ENCODE measurements around the gene ISY1.
"Not testable (repeated sequence)": the region's sequence is repeated elsewhere in the genome, so short reads cannot be mapped to it uniquely, and the experiment has no call there.

ISY1 gene

DNA sequence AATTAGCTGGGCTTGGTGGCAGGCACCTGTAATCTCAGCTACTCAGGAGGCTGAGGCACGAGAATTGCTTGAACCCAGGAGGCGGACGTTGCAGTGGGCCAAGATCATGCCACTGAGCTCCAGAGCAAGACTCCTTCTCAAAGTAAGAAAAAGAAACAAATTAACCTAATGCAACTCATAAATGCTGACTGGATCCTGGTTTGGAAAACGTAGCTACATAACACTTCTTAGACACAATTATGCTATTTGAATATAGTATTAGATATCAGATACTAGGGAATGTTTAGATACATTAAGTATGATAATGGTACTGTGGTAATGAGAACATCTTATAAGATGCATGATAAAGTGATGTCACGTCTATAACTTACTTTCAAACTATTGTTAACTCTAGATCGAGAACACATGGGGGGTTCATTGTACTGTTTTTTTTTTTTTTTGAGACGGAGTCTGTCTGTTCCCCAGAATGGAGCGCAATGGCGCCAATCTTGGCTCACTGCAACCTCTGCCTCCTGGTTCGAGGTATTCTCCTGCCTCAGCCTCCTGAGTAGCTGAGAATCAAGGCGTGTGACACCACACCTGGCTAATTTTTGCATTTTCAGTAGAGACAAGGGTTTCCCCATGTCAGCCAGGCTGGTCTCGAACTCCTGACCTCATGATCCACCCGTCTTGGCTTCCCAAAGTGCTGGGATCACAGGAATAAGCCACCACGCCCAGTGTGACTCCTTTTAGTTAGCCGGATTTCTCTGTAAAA lies 5.9 kb upstream of the ISY1 start:
- DNase-seq (ENCODE audit: low read depth), result no peak

DNA sequence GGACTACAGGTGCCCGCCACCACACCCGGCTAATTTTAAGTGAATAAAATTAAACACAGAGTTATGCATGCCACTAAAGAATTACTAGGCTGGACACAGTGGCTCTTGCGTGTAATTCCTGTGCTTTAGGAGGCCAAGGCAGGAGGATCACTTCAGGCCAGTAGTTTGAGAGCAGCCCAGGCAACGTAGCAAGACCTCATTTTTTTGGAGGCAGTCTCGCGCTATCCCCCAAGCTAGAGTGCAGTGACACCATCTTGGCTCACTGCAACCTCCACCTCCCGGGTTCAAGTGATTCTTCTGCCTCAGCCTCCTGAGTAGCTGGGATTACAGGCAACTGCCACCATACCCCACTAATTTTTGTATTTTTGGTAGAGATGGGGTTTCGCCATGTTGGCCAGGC lies 4.7 kb upstream of the ISY1 start:
- DNase-seq (ENCODE audit: low read depth), result not testable (repeated sequence)

DNA sequence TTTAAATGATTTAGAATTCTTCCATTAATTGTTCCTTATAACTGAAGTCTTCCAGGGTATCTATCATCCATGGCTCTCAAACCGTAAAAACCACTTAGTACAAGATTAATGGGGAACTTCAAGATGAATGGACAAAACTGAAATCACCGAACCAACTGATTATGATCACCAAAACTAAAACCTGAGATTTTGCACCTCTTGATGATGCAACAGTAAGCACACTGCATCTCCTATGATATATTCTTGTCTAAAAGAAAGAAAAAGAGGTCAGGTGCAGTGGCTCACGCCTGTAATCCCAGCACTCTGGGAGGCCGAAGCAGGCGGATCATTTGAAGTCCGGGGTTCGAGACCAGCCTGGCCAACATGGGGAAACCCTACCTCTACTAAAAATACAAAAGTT lies 3.6 kb upstream of the ISY1 start:
- DNase-seq (ENCODE audit: low read depth), result no peak

DNA sequence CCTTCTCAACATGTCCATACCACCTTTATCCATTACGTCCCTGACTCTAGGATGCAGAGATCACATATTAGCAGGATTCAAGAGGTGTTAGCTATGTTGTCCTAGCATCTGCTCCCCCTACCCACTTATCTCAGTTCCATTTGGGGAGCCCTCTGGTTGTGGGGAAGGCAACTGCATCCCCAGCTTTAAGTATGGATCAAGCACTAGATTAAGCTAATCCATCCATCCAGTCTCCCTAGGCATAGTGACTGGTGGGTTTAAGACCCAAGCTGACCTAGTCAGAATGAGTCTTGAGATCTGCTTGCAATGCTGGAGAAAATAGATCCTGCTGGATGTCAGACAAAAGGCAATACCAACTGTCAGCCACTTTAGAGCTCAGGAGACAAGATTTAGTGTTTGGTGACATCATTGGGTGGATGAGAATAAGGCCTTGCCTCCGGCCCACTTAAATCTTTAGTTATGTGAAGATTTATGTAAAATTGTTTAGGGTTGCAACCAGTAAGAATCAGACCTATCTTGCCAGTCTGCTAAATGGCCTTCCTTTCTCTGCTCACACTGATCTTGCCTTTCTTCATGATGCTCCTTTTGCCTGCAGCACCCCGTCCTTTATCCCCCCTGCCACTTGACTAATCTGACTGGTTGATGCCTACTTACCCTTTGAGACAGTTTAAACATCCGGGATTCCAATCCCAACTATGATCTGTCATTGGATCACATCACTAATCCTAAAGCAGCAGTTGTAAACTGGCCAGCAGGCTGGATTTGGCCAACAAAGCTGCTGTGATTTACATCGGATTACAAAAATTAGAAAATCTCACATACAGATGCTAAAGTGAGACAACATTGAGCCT lies 2.1 kb upstream of the ISY1 start:
- DNase-seq (ENCODE audit: low read depth), result no peak

DNA sequence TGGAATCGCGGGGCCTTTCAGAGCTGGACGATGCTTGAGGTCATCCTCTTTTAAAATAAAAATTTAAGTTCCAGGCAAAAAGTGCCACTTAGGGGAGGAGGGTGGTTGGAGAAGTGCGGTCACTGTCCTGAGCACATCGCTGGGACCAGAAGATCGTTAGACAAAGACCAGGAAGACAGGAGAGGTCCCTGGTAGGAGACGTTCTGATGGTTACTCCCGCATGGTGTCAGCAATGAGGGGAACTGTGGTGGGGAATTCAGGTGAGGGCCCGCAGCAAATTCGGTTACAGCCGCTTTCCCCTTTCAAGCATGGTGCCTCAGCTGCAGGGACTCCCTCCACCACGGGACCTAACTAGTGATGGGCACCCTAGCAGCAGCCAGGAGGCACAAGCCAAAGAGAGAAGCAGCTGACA lies 1.0 kb upstream of the ISY1 start:
- no peak for DNase-seq (ENCODE audit: low read depth)

DNA sequence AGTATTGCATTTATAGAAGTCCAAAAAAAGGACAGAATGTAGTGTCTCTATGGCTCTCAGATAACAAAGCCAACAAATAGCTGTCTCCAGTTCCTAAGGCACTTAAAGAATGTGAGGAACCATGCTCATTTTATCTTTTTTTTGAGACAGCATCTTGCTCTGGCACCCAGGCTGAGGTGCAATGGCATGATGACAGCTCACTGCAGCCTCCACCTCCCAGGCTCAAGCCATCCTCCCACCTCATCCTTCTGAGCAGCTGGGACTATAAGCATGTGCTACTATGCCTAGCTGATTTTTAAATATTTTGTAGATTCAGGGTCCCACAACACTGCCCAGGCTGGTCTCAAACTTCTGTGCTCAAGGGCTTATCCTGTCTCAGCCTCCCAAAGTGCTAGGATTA lies 16.1 kb downstream of the ISY1 start:
- DNase-seq (ENCODE audit: low read depth), result no peak

DNA sequence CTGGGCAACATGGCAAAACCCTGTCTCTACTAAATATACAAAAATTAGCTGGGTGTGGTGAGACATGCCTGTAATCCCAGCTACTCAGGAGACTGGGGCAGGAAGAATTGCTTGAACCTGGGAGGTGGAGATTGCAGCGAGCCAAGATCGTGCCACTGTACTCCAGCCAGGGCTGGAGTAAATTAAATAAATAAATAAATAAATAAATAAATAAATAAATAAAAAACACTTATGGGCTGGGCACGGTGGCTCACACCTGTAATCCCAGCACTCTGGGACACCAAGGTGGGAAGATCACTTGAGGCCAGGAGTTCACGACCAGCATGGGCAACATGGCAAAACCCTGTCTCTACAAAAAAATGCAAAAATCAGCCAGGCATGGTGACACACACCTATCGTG lies 19.9 kb downstream of the ISY1 start:
- not testable (repeated sequence) for DNase-seq (ENCODE audit: low read depth)

DNA sequence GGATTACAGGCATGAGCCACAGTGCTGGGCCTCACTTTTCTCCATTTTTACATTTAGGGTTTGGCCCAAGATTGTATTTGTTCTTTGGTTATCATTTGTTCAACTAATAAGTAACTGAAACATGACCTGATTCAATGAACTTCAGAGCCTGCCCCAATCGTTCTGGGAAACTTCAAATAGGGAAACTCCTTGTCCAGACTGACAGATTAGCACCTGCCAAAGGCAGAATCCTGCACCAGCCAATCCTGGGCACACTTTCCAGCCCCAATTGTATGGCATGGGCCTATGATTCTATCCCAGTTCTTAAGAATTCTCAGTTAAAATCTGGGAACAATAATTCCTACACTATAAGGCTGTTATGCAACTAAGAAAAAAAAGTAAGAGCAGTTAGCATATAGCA lies 21.0 kb downstream of the ISY1 start:
- DNase-seq (ENCODE audit: low read depth), result no peak

DNA sequence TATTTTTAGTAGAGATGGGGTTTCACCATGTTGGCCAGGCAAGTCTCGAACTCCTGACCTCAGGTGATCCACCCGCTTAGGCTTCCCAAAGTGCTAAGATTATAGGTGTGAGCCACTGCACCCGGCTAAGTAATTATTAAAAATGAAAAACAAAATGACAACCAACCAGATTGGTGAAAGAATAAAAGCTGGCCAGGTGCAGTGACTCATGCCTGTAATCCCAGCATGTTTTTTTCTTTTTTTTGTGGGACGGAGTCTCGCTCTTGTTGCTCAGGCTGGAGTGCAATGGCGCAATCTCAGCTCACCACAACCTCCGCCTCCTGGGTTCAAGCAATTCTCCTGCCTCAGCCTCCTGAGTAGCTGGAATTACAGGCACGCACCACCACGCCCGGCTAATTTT lies 24.6 kb downstream of the ISY1 start:
- DNase-seq (ENCODE audit: low read depth), result not testable (repeated sequence)

DNA sequence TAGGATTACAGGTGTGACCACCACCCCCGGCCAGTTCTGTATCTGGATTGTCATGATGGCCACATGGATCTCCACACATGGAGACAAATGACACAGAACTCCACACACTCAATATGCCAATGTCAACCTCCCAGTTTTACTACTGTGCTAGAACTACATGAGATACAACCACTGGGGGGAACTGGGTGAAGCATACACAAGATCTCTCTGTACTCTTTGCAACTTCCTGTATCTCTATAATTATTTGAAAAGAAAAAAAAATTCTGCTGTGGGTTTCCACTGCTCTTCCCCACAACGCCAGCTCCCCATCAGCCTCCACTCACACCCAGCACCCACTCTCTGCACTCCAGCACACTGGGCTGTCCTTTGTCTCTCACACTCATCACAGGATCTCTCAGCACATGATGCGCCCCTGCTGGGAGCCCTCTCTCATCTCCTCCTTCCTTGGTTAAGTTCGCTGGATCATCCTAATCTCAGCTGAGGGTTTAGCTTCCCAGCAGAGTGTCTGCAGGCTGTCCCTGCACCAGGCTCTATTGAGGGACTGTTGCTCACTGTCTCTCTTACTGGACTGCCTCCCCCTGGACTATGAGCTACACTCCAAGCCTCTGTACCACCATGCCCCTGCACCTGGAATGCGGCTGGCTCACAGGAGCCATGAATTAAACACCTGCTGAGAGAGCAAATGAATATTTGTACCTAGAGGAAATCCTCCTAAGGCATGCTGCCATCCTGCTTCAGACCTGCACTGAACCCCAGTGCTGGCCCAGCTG lies 28.6 kb downstream of the ISY1 start:
- DNase-seq (ENCODE audit: low read depth), result no peak

DNA sequence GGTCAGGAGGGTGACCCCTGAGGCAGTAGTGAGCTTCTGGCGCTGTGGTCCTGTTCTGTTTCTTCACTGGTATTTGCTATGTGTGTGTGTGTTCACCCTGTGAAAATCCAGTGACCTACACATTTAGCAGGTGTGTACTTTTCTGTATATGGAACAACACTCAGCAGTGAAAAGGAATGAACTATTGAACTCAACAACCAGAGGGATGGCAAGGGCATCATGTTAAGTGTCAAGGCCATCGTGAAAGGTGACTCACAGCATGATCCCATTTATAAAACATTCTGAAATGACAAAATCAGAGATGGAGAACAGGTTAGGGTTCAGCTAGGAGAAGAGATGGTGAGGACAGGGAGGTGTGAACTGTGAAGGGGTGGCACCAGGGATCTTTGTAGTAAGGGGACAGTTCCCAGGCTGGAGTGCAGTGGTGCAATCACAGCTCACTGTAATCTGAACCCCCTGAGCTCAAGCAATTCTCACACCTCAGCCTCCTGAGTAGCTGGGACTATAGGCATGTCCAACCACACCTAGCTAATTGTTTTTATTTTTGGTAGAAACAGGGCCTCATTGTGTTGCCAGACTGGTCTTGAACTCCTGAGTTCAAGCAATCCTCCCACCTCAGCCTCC lies 29.3 kb downstream of the ISY1 start:
- DNase-seq (ENCODE audit: low read depth), result no peak

DNA sequence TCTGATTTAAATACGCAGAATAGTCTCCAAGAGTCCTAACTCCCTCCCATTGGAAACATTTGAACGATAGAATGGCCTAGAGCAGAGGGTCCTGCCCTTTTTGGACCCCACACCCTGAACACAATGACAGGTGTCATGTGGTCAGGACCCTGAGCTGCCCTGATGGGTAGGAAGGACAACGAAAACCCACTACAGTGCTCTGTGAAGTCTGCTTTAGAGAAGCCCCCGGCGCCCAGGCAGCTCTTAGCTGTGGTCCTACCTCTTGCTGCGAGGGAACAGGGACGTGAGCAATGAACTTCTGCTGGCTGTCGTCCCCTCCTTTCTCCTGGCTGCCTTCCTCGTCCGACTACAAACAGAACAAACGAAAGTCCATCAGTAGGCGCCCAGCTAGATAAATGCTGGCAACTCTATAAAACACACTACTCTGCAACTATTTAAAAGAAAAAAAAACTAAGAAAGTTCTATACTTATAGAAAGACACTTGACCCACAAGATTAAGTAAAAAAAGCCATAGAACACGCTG lies 30.5 kb downstream of the ISY1 start:
- no peak for DNase-seq (ENCODE audit: low read depth)

DNA sequence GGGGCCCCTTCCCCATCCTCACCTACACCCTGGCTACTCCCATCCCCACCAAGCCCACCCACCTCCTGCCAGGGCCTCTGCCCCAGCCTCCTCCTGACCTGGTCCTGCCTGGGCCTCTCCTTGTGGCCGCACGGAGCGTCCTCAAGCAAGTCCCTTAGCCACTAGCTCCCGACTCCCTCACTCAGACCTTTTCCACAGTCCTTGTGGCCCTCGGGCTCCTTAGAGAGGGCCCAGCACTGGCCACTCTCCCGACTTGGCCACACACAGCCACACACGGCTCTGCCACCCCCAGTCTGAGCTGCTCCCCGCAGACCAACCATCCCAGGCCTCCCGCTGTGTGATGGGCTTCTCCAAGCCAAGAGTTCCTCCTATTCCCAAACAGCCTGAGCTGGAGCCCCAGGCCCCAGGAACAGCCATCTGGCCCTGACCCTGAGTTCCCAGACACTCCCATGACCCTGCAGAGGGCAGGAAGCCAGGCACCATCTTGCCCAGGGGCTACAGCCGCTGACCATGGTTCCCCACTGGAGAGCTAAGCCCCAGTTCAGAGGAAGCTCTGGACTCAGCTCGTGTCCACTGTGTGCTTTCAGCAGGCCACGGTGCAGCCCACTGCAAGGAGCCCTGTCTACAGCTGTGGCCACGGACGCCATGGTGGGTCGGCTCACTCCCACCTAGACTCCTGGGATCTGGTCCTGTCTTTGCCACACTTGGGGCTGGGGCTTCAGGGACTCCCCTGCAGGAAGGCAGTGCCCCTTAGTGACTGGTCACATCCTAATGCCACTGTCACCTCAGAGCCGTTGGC lies 32.3 kb downstream of the ISY1 start:
- no peak for DNase-seq (ENCODE audit: low read depth)

DNA sequence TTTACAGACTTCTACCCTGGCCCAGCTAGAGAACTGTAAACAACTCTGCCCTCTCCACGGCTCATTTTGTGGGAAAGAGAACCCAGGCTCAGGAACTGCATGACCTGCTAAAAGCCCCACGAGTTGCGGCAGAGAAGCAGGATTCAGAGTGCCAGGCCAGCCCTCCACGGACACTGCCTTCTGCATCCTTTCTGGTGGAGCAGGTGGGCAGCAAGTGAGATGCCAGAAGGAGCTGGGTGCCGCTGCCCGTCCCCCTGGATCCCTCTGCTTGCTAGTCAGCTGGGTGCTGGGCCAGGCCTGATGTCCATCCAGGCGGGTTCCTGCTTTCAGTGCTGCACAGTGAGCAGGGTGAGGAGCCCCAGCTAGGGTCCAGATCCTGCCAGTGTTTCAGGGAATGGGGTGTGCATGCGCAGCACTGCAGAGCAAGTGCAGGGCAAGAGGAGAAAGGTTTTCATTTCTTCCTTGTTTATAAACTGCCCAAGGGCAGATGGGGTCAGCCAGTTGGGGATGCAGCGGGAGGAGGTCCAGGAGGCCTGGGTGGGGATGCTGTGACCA lies 34.1 kb downstream of the ISY1 start:
- no peak for DNase-seq (ENCODE audit: low read depth)

DNA sequence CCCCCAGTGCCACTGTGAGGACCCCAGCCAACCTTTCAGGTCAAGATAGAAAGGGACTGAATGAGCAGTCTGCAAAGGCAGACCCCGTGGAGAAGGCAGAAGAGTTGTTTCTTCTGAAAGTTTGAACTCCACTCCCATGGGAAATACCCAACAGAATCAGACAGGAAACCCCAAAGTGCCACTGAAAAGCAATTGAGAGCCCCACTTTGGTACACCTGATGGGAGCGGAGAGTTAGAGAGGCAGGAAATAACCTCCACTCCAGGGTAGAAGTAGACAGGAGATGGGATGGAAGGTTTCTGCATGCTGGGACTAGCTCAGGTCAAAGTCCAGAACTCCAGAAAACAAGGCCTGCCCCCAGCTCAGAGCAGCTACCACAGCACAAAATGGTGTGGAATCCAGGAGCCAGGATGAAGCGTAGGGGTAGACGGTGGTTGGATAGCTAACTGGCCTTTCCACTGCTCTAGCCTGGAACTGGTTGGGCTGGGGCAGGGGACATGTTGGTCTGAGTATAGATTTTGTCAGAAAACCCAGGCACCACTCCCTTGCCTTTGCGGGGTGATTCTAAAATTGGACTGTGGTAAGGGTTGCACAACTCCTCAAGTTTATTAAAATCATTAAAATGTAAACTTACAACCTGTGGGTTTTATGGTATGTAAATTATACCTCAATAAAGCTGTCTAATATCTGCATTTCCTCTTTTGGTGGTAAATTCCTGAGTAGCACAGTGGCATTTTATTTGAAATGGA lies 37.4 kb downstream of the ISY1 start:
- DNase-seq (ENCODE audit: low read depth), result peak; percentile 34

DNA sequence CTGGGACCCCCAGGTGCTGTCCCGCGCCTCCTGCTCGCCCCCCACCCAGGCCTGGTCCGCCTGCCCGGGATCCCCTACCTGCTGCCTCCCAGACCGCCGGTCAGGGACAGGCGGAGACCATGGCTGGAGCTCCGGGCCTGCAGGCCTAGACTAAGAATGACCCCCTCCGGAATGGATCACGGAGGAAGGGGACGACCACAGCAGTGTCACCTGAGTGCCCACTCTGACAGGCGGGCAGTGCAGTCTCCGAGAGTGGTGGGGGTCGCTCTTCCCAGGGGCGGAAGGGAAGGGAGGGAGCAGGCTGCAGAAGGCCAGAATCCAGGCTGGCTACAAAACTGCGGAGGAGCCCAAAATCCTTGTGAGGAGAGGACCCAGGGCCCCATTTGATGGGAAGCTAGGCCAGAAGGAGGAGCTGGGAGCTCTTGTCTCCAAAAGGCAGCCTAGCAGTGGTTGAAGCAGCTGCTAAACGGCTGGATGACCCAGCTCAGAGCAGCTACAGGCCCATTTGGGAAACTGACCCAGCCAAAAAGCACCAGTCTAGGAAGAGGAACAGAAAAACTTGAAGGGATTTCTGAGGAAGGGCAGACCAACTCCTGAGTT lies 38.4 kb downstream of the ISY1 start:
- DNase-seq (ENCODE audit: low read depth), result no peak

DNA sequence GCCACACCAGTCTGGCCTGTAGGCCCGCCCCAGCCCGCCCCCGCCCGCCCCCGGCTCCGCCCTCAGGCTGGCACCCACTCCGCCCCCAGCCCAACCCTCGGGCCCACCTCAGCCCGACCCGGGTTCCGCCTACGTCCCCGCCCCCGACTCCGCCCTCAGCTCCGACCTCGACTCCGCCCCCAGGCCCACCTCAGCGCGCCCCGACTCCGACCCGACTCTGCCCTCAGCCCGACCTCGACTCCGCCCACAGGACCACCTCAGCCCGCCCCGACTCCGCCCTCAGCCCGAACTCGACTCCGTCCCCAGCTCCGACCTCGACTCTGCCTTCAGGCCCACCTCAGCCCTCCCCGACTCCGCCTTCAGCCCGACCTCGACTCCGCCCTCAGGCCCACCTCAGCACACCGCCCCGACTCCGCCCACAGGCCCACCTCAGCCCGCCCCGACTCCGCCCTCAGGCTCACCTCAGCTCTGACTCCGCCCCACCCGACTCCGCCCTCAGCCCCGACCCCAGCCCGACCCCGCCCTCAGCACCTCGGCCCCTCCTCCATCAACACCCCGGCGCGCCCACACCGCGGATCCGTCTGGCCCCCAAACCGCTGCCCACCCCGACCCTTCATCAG lies 39.0 kb downstream of the ISY1 start, which contains the start of gene RAB43:
TSS of gene RAB43 (minus strand) at position 13 of the 620 bp plus-strand sequence. CDS start 315 bp downstream, outside the sequence.
- no peak for DNase-seq (ENCODE audit: low read depth)

DNA sequence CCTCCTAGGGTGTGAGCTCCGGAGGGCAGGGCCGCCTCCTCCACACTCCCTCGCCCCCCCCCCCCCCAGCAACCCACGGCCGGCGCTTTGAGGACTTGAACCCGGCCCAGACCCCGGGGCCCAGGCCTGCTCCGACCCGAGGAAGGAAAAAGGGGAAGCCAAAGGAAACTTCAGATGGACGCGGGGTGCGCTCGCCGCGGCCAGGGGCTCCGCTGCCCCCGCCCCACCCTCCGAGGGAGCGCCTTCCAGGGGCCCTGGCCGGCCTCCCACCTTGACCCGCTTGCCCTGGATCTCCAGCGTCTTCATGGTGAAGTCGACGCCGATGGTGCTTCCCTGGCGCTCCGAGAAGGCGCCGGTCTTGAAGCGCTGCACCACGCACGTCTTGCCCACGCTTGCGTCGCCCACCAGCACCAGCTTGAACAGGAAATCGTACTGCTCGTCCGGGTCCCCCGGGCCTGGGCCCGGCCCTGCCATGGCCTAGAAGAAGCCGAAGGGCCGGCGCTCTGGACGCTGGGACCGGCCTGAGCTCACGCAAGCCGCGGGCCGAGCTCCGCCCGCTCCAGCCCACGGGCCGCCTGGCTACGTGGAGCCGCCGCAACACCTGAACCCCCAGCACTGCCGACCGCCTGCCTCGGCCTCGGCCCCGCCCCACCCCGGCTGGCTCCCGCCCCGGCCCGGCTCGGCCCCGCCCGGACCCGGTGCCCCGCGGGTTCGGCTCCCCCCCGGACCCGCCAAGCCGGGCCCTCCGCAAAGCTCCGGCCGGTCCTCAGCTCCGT lies 39.7 kb downstream of the ISY1 start:
- DNase-seq (ENCODE audit: low read depth), result no peak
